HG03354 (cell line): ENCODE results near the gene PLEKHH2.

Experiments used
- ATAC-seq: cut with Tn5 transposase; IDR thresholded peaks from one replicate; pipeline ENCODE4 v1.9.1; 2021; ENCODE audit warnings: mild to moderate bottlenecking; ENCODE audit not compliant: unreplicated experiment, poor library complexity, severe bottlenecking

Gene PLEKHH2

GRCh38 chr2:43794956-43795355 lies 157.9 kb downstream of the PLEKHH2 start:
- ATAC-seq, result no peak

GRCh38 chr2:43796206-43796605 lies 159.1 kb downstream of the PLEKHH2 start:
- no peak for ATAC-seq

DNA sequence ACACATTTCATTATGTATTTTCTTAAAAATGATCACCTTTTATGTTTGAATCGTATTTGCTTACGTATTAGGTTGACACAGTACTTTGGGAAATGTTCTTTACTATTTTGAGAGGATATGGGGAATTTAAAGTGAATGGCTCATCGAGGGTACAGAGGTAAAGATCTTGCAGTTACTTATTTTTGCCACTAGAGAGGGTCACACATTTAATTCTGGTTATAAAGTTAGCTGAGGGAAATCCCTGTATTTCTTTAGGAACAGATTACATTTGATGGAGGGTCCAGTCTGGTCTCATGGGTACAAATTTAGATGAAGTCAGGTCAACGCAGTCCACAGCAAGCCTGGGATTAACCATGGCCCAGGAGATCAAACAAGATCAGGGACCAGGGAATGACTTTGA lies 161.2 kb downstream of the PLEKHH2 start:
- ATAC-seq, result no peak

DNA sequence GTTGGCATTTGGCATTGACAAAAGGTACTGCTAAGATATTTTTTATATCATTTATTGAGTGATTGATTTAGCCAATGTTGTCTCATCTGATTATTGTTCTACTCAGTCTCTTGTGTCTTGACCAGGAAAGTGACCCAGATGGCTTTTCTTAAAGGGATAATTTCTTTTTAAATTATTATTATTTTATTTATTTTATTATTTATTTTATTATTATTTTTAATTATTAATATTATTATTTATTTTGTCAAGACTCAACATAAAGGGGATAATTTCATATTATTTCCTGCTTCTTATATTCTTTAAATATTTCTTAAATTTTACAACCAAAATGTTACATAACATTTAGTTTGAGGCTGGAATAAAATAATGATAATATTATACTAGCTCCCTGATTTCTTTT lies 163.8 kb downstream of the PLEKHH2 start:
- no peak for ATAC-seq

DNA sequence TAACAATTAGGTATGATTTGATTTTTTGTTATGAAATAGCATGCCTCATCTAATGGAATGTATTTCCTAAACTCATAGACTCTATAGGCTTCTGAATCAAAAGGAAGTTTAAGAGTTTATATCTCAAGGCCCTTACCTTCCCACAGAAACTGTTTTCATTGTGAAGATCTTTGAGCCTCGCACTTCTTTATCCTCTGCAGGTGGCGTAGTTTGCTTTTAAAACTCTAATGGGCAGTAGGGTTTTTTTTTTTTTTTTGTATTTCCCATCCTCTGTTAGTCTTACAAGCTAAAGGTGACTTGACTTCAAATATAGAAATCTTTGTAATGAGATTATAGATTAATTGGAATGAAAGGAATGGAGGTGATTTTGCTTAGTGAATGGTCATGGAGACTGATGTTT lies 165.1 kb downstream of the PLEKHH2 start:
- ATAC-seq, result no peak

GRCh38 chr2:43803113-43803512 lies 166.1 kb downstream of the PLEKHH2 start:
- ATAC-seq, result no peak

GRCh38 chr2:43806719-43807031 lies 169.6 kb downstream of the PLEKHH2 start:
- ATAC-seq, result no peak

- ATAC-seq, result no peak
Measured at GRCh38 chr2:43810452-43810851, 173.4 kb downstream of the PLEKHH2 start.

DNA sequence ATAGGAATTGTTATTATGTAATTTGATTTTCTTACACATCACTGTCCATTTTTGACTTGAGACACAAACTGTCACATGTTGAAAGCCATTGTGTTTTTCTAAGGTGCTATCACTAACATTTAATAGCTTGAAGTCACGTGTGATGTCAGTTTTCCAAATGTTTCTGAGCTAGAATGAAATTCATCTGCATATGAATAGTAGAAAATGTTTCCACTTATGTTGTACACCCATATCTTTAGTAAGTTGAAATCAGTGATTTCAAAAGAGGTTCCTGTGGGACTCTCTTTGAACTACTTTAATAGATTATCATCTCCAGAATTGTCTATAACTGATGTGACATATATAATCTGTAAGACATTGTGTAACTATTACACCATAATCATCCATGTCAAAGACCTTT lies 173.8 kb downstream of the PLEKHH2 start:
- no peak for ATAC-seq

DNA sequence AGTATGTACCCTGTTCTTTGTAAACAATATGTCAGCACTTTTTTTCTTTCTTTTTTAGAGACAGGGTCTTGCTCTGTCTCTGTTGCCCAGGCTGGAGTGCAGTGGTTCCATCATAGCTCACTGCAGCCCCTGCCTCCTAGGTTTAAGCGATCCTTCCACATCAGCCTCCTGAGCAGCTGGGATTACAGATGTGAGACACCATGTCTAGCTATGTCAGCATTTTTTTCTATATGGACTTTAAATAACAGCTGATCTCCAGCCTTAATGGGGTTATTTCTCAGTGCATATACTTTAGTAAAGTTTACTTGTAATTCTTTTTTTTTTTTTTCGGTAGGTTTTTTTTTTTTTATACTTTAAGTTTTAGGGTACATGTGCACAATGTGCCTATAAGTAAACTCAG lies 174.9 kb downstream of the PLEKHH2 start:
- ATAC-seq, result no peak

DNA sequence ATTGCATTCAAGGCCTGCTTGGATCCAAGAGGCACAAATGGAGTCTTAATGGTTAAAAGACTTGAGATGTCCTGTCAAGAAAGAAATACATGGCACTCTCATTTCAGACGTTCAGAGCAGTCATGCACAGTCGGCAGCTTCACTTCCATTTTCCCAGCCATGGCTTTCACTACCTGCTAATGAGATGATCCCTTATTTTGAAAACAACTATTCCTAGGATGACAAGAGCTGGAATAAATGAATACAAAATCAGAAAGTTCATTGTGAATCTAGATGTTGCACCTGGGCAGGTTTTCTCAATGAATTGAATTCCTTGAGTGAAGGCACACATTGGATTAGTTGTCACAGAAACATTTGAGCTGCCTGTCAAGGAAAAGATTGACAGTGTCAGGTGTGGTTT lies 175.9 kb downstream of the PLEKHH2 start:
- ATAC-seq, result no peak

DNA sequence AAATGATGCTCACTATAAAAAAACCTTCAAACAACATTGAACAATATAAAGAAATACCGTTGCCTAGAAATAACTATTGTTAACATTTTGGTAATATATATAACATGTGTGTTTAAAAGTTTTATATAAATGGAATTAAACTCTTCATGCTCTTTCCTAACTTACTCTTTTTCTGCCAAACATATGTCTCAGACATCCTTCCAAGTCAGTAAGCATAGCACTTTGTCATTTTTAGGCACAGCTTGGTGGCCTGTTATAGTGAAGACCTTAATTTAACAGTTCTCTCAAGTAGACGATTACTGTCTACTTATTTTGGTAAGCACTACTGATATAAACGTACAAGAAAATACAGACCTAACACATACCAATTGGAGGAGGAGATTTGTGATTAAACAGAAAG lies 177.7 kb downstream of the PLEKHH2 start:
- no peak for ATAC-seq
